WTC11 (cell line): Measurements from ENCODE around the gene ZDHHC18. TPM values are rescaled to one million over a fixed set of nuclear protein-coding genes. Genes with fewer than 3 reads are reported as not detected.

ENCODE experiments used
- ATAC-seq: fragments of 200-7000 bp; cut with Tn5 transposase; 2 replicates; pipeline ENCODE4 v1.10.0; 2021; ENCODE audit warnings: mild to moderate bottlenecking, moderate library complexity
- CTCF ChIA-PET: fragments of 300-600 bp; sonication (Branson Sonifier 250); formaldehyde crosslinking; loops from one replicate; lab custom pipeline; 2021; ENCODE audit warnings: antibody characterized with exemption; lab: Charles Lee
- POLR2A ChIA-PET: fragments of 350-600 bp; sonication (Branson Sonifier 250); formaldehyde crosslinking; loops from one replicate; lab custom pipeline; 2021; ENCODE audit warnings: antibody characterized with exemption; lab: Charles Lee
- DNase-seq: peaks from one replicate; pipeline ENCODE4 v3.0.0; 2021; ENCODE audit warnings: low spot score
- H3K27ac Mint-ChIP-seq: 2 replicates; pipeline ENCODE4 v1.8.0; 2021; ENCODE audit warnings: mixed read lengths
- H3K27me3 Mint-ChIP-seq: 2 replicates; pipeline ENCODE4 v1.8.0; 2021; ENCODE audit warnings: low read depth, mild to moderate bottlenecking, moderate library complexity, mixed read lengths
- H3K36me3 Mint-ChIP-seq: 2 replicates; pipeline ENCODE4 v1.8.0; 2021; ENCODE audit warnings: mixed read lengths
- H3K4me1 Mint-ChIP-seq: 2 replicates; pipeline ENCODE4 v1.8.0; 2022; ENCODE audit warnings: mixed read lengths
- H3K4me3 Mint-ChIP-seq: 2 replicates; pipeline ENCODE4 v1.8.0; 2021; ENCODE audit warnings: mild to moderate bottlenecking, moderate library complexity, mixed read lengths
- H3K9me3 Mint-ChIP-seq: 2 replicates; pipeline ENCODE4 v1.8.0; 2021; ENCODE audit warnings: mixed read lengths
- ATF1 ChIP-seq: sonication (generic); formaldehyde crosslinking; IDR thresholded peaks from 2 replicates; pipeline ENCODE4 v1.8.1; 2023; ENCODE audit warnings: mild to moderate bottlenecking, moderate library complexity, missing genetic modification reagents
- EMX1 ChIP-seq: fragments of 250-450 bp; sonication (Bioruptor Pico); IDR thresholded peaks from 2 replicates; pipeline ENCODE4 v1.8.0; 2021; ENCODE audit warnings: mild to moderate bottlenecking
- ESRRA ChIP-seq: sonication (generic); formaldehyde crosslinking; IDR thresholded peaks from 2 replicates; pipeline ENCODE4 v1.8.1; 2022; ENCODE audit warnings: mild to moderate bottlenecking, missing genetic modification reagents, borderline replicate concordance
- FOXP1 ChIP-seq: sonication (generic); formaldehyde crosslinking; IDR thresholded peaks from 2 replicates; pipeline ENCODE4 v1.8.0; 2022; ENCODE audit warnings: missing genetic modification reagents, mild to moderate bottlenecking, moderate library complexity, borderline replicate concordance
- KAT7 ChIP-seq: sonication (generic); formaldehyde crosslinking; IDR thresholded peaks from 2 replicates; pipeline ENCODE4 v1.8.1; 2023; ENCODE audit warnings: missing genetic modification reagents, mild to moderate bottlenecking, borderline replicate concordance
- NFE2L1 ChIP-seq: sonication (generic); formaldehyde crosslinking; IDR thresholded peaks from 2 replicates; pipeline ENCODE4 v1.8.1; 2023; ENCODE audit warnings: missing genetic modification reagents
- NR3C1 ChIP-seq: sonication (generic); formaldehyde crosslinking; conservative IDR thresholded peaks from 2 replicates; pipeline ENCODE4 v1.8.1; 2023; ENCODE audit warnings: low read depth, mild to moderate bottlenecking, missing genetic modification reagents
- SMAD3 ChIP-seq: sonication (generic); formaldehyde crosslinking; IDR thresholded peaks from 2 replicates; pipeline ENCODE4 v1.8.0; 2022; ENCODE audit warnings: missing genetic modification reagents, mild to moderate bottlenecking, borderline replicate concordance
- ZNF263 ChIP-seq: sonication (generic); formaldehyde crosslinking; IDR thresholded peaks from 2 replicates; pipeline ENCODE4 v1.8.1; 2022; ENCODE audit warnings: low read depth, mild to moderate bottlenecking, moderate library complexity, missing genetic modification reagents
- total RNA-seq: library from RNA; stranded (reverse); gene quantifications from 3 replicates; pipeline ENCODE4 v1.2.3, GENCODE V29; 2021
- TF ChIP-seq, protein P1 (sequence below): sonication (generic); formaldehyde crosslinking; IDR thresholded peaks from 2 replicates; pipeline ENCODE4 v1.8.1; 2023; ENCODE audit warnings: mild to moderate bottlenecking, missing genetic modification reagents, borderline replicate concordance
- TF ChIP-seq, protein P2 (sequence below): sonication (generic); formaldehyde crosslinking; IDR thresholded peaks from 2 replicates; pipeline ENCODE4 v1.8.1; 2023; ENCODE audit warnings: mild to moderate bottlenecking, moderate library complexity, missing genetic modification reagents
- TF ChIP-seq, protein P3 (sequence below): sonication (generic); formaldehyde crosslinking; IDR thresholded peaks from 2 replicates; pipeline ENCODE4 v1.8.1; 2023; ENCODE audit warnings: mild to moderate bottlenecking, missing genetic modification reagents
- TF ChIP-seq, protein P4 (sequence below): sonication (generic); formaldehyde crosslinking; IDR thresholded peaks from 2 replicates; pipeline ENCODE4 v1.8.1; 2022; ENCODE audit warnings: low read depth, missing genetic modification reagents, borderline replicate concordance
- TF ChIP-seq, protein P5 (sequence below): sonication (generic); formaldehyde crosslinking; IDR thresholded peaks from 2 replicates; pipeline ENCODE4 v1.8.0; 2023; ENCODE audit warnings: missing genetic modification reagents
- TF ChIP-seq, protein P6 (sequence below): fragments of 250-450 bp; sonication (Bioruptor Pico); IDR thresholded peaks from 2 replicates; pipeline ENCODE4 v1.9.0; 2021; ENCODE audit warnings: mild to moderate bottlenecking, borderline replicate concordance

Gene ZDHHC18
- total RNA-seq, 1 experiment from 2014 or later, result 26.5 TPM

DNA sequence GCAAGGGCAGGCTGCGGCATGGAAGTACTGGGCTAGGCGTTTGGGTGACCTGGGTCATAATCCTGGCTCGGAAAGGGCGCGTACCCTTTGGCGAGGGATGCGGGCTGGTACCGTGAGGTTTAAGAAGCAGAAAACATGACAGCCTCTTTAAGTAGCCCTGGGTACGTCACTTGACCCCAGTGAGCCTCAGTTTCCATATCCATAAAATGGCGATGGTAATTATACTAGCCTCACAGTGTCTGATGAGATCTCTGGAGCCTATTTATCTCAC, 38.0 kb upstream of the ZDHHC18 start:
- ChIA-PET CTCF (interaction anchor here (0.6 to 5.4 kb wide), 52 partner anchors 9 to 1089 kb away, joined by 3 to 110 read pairs (median 4); partner anchors contain the start of genes FAM76A, GPN2, RPS6KA1 and ZDHHC18), POLR2A (interaction anchor here (1.0 to 3.0 kb wide), 4 partner anchors 12 to 169 kb away, joined by 3 to 19 read pairs (median 3); no protein-coding TSS in a partner anchor)
- Mint-ChIP-seq H3K4me1 (peaks cover 47% of the 10 kb centered on the region), H3K27me3 (no peaks in the 10 kb centered on the region; the same call in 1 of the 2 replicates), H3K27ac (peak overlapping the region; percentile 64), H3K9me3 (no peaks in the 10 kb centered on the region), H3K4me3 (peak overlapping the region; percentile 97), H3K36me3 (peaks cover 2% of the 10 kb centered on the region; the same call in 1 of the 2 replicates)
- DNase-seq (no peak), ATAC-seq (no peak)
- TF ChIP-seq ESRRA (CRISPR knock-in tag) (no peak), EMX1 (CRISPR knock-in tag) (no peak), ZNF263 (CRISPR knock-in tag) (no peak), SMAD3 (CRISPR knock-in tag) (no peak), NFE2L1 (CRISPR knock-in tag) (no peak), FOXP1 (no peak), ATF1 (no peak), NR3C1 (no peak), KAT7 (CRISPR knock-in tag) (no peak)
- TF ChIP-seq, protein P1, sequence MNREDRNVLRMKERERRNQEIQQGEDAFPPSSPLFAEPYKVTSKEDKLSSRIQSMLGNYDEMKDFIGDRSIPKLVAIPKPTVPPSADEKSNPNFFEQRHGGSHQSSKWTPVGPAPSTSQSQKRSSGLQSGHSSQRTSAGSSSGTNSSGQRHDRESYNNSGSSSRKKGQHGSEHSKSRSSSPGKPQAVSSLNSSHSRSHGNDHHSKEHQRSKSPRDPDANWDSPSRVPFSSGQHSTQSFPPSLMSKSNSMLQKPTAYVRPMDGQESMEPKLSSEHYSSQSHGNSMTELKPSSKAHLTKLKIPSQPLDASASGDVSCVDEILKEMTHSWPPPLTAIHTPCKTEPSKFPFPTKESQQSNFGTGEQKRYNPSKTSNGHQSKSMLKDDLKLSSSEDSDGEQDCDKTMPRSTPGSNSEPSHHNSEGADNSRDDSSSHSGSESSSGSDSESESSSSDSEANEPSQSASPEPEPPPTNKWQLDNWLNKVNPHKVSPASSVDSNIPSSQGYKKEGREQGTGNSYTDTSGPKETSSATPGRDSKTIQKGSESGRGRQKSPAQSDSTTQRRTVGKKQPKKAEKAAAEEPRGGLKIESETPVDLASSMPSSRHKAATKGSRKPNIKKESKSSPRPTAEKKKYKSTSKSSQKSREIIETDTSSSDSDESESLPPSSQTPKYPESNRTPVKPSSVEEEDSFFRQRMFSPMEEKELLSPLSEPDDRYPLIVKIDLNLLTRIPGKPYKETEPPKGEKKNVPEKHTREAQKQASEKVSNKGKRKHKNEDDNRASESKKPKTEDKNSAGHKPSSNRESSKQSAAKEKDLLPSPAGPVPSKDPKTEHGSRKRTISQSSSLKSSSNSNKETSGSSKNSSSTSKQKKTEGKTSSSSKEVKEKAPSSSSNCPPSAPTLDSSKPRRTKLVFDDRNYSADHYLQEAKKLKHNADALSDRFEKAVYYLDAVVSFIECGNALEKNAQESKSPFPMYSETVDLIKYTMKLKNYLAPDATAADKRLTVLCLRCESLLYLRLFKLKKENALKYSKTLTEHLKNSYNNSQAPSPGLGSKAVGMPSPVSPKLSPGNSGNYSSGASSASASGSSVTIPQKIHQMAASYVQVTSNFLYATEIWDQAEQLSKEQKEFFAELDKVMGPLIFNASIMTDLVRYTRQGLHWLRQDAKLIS (CRISPR knock-in tag), result no peak
- TF ChIP-seq, protein P2, sequence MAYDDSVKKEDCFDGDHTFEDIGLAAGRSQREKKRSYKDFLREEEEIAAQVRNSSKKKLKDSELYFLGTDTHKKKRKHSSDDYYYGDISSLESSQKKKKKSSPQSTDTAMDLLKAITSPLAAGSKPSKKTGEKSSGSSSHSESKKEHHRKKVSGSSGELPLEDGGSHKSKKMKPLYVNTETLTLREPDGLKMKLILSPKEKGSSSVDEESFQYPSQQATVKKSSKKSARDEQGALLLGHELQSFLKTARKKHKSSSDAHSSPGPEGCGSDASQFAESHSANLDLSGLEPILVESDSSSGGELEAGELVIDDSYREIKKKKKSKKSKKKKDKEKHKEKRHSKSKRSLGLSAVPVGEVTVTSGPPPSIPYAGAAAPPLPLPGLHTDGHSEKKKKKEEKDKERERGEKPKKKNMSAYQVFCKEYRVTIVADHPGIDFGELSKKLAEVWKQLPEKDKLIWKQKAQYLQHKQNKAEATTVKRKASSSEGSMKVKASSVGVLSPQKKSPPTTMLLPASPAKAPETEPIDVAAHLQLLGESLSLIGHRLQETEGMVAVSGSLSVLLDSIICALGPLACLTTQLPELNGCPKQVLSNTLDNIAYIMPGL (CRISPR knock-in tag), result no peak
- TF ChIP-seq, protein P3, sequence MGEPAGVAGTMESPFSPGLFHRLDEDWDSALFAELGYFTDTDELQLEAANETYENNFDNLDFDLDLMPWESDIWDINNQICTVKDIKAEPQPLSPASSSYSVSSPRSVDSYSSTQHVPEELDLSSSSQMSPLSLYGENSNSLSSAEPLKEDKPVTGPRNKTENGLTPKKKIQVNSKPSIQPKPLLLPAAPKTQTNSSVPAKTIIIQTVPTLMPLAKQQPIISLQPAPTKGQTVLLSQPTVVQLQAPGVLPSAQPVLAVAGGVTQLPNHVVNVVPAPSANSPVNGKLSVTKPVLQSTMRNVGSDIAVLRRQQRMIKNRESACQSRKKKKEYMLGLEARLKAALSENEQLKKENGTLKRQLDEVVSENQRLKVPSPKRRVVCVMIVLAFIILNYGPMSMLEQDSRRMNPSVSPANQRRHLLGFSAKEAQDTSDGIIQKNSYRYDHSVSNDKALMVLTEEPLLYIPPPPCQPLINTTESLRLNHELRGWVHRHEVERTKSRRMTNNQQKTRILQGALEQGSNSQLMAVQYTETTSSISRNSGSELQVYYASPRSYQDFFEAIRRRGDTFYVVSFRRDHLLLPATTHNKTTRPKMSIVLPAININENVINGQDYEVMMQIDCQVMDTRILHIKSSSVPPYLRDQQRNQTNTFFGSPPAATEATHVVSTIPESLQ (CRISPR knock-in tag), result no peak
- TF ChIP-seq, protein P4, sequence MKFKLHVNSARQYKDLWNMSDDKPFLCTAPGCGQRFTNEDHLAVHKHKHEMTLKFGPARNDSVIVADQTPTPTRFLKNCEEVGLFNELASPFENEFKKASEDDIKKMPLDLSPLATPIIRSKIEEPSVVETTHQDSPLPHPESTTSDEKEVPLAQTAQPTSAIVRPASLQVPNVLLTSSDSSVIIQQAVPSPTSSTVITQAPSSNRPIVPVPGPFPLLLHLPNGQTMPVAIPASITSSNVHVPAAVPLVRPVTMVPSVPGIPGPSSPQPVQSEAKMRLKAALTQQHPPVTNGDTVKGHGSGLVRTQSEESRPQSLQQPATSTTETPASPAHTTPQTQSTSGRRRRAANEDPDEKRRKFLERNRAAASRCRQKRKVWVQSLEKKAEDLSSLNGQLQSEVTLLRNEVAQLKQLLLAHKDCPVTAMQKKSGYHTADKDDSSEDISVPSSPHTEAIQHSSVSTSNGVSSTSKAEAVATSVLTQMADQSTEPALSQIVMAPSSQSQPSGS (CRISPR knock-in tag), result no peak
- TF ChIP-seq, protein P5, sequence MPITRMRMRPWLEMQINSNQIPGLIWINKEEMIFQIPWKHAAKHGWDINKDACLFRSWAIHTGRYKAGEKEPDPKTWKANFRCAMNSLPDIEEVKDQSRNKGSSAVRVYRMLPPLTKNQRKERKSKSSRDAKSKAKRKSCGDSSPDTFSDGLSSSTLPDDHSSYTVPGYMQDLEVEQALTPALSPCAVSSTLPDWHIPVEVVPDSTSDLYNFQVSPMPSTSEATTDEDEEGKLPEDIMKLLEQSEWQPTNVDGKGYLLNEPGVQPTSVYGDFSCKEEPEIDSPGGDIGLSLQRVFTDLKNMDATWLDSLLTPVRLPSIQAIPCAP (CRISPR knock-in tag), result no peak
- TF ChIP-seq, protein P6, sequence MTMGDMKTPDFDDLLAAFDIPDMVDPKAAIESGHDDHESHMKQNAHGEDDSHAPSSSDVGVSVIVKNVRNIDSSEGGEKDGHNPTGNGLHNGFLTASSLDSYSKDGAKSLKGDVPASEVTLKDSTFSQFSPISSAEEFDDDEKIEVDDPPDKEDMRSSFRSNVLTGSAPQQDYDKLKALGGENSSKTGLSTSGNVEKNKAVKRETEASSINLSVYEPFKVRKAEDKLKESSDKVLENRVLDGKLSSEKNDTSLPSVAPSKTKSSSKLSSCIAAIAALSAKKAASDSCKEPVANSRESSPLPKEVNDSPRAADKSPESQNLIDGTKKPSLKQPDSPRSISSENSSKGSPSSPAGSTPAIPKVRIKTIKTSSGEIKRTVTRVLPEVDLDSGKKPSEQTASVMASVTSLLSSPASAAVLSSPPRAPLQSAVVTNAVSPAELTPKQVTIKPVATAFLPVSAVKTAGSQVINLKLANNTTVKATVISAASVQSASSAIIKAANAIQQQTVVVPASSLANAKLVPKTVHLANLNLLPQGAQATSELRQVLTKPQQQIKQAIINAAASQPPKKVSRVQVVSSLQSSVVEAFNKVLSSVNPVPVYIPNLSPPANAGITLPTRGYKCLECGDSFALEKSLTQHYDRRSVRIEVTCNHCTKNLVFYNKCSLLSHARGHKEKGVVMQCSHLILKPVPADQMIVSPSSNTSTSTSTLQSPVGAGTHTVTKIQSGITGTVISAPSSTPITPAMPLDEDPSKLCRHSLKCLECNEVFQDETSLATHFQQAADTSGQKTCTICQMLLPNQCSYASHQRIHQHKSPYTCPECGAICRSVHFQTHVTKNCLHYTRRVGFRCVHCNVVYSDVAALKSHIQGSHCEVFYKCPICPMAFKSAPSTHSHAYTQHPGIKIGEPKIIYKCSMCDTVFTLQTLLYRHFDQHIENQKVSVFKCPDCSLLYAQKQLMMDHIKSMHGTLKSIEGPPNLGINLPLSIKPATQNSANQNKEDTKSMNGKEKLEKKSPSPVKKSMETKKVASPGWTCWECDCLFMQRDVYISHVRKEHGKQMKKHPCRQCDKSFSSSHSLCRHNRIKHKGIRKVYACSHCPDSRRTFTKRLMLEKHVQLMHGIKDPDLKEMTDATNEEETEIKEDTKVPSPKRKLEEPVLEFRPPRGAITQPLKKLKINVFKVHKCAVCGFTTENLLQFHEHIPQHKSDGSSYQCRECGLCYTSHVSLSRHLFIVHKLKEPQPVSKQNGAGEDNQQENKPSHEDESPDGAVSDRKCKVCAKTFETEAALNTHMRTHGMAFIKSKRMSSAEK, result no peak
